ENCODE data around the gene PTPRJ.

Gene PTPRJ

GRCh38 chr11:48064306-48064705 lies 83.9 kb downstream of the PTPRJ start:
- POLR2A ChIA-PET, result no interaction called here

GRCh38 chr11:48066881-48067800 lies 86.8 kb downstream of the PTPRJ start:
- Histone ChIP-seq H3K4me1 (ENCODE audit: control extremely low read depth in 1 of 4, control insufficient read depth in 4 of 4, insufficient read depth in 4 of 4, low read length in 3 of 4) (peaks cover 0 to 13% (median 8%) of the 10 kb centered on the region in 4 experiments), H3K36me3 (ENCODE audit: control insufficient read depth in 4 of 4, insufficient read depth in 4 of 4, low read length in 3 of 4) (no peaks in the 10 kb centered on the region), H3K27me3 (replicated peaks in 2 of 5; ENCODE audit: control insufficient read depth in 4 of 5, insufficient read depth in 5 of 5, low read length in 4 of 5) (no peaks in the 10 kb centered on the region), H3K4me3 (ENCODE audit: control insufficient read depth in 1 of 7, extremely low read depth in 1 of 7, insufficient read depth in 4 of 7, low read depth in 2 of 7, low read length in 6 of 7) (peak overlapping the region; percentile 20 to 76 (median 53)), H3K27ac (ENCODE audit: insufficient read depth in 1 of 2, low read depth in 1 of 2, low read length in 2 of 2, poor library complexity in 1 of 2, severe bottlenecking in 2 of 2) (no peak overlapping the region), H3K9me3 (ENCODE audit: control extremely low read depth in 1 of 5, control insufficient read depth in 4 of 5, insufficient read depth in 2 of 5, low read depth in 1 of 5, low read length in 4 of 5) (peaks cover 0 to 3% (median 0%) of the 10 kb centered on the region in 5 experiments)
- peak in 2 of 3 donors; percentile 53 to 65 for DNase-seq
- WGBS (ENCODE audit: insufficient coverage), result 19% methylated on average over 6 of the region's 10 CpGs
- CTCF ChIA-PET, result no interaction called here
- POLR2A ChIA-PET, result no interaction called here

More at GRCh38 chr11:48064306-48064705, 83.9 kb downstream of the PTPRJ start:
- WGBS (ENCODE audit: insufficient coverage), result 97% methylated on average over 8 of the region's 8 CpGs
- CTCF ChIA-PET, result interaction anchor here (0.6 to 1.4 kb wide), 6 partner anchors 10 to 132 kb away, joined by 3 to 4 read pairs (median 3); no protein-coding TSS in a partner anchor
- DNase-seq, result no peak
- H3K27me3 ChIP-seq (replicated peaks in 2 of 5; ENCODE audit: control insufficient read depth in 4 of 5, insufficient read depth in 5 of 5, low read length in 4 of 5), result no peaks in the 10 kb centered on the region
- peaks cover 0 to 28% (median 12%) of the 10 kb centered on the region in 4 experiments for H3K4me1 ChIP-seq (ENCODE audit: control extremely low read depth in 1 of 4, control insufficient read depth in 4 of 4, insufficient read depth in 4 of 4, low read length in 3 of 4)
- no peak overlapping the region for H3K27ac ChIP-seq (ENCODE audit: insufficient read depth in 1 of 2, low read depth in 1 of 2, low read length in 2 of 2, poor library complexity in 1 of 2, severe bottlenecking in 2 of 2)
- H3K9me3 ChIP-seq (ENCODE audit: control extremely low read depth in 1 of 5, control insufficient read depth in 4 of 5, insufficient read depth in 2 of 5, low read depth in 1 of 5, low read length in 4 of 5), result peaks cover 0 to 3% (median 0%) of the 10 kb centered on the region in 5 experiments
- no peak overlapping the region for H3K4me3 ChIP-seq (ENCODE audit: control insufficient read depth in 1 of 7, extremely low read depth in 1 of 7, insufficient read depth in 4 of 7, low read depth in 2 of 7, low read length in 6 of 7)
- no peaks in the 10 kb centered on the region for H3K36me3 ChIP-seq (ENCODE audit: control insufficient read depth in 4 of 4, insufficient read depth in 4 of 4, low read length in 3 of 4)

GRCh38 chr11:48073031-48073861 lies 92.9 kb downstream of the PTPRJ start:
- no peak overlapping the region for H3K4me3 ChIP-seq (ENCODE audit: control insufficient read depth in 1 of 7, extremely low read depth in 1 of 7, insufficient read depth in 4 of 7, low read depth in 2 of 7, low read length in 6 of 7)

DNA sequence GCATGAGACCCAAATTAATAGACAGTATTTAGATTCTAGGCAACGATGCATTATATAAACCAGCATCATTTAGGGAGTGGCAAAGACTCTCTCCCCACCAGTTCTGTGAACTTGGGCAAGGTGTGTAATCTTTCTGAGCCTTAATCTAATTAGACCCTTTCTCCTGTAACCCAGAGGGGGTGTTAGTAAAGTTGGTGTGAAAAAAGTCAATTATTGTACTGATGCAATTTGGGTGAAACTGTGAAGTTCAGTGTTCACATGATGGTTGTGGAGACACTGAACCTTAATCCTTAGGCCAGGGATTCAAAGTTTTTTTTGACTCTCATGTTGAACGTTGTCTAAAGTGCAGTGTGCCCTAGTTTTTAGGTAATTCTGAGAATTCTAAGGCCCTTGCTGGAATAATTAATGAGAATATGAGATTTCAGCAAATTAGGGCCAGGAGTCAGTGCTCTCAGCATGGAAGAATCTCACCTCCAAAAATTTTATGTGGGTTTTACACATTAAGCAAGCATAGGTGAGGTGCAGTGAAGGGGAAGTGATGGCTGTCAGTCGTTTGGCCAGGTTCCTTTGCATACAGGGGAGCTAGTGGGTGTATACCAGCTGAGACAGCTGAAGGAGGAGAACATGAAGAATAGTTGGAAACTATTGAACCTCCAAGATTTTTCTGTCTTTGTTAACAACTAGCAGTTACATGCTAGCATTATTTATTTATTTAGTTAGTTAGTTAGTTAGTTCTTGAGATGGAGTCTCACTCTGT lies 94.2 kb downstream of the PTPRJ start:
- Histone ChIP-seq H3K27me3 (replicated peaks in 2 of 5; ENCODE audit: control insufficient read depth in 4 of 5, insufficient read depth in 5 of 5, low read length in 4 of 5) (no peaks in the 10 kb centered on the region), H3K4me1 (ENCODE audit: control extremely low read depth in 1 of 4, control insufficient read depth in 4 of 4, insufficient read depth in 4 of 4, low read length in 3 of 4) (peaks cover 0 to 6% (median 0%) of the 10 kb centered on the region in 4 experiments), H3K4me3 (ENCODE audit: control insufficient read depth in 1 of 7, extremely low read depth in 1 of 7, insufficient read depth in 4 of 7, low read depth in 2 of 7, low read length in 6 of 7) (no peak overlapping the region), H3K27ac (ENCODE audit: insufficient read depth in 1 of 2, low read depth in 1 of 2, low read length in 2 of 2, poor library complexity in 1 of 2, severe bottlenecking in 2 of 2) (no peak overlapping the region), H3K36me3 (ENCODE audit: control insufficient read depth in 4 of 4, insufficient read depth in 4 of 4, low read length in 3 of 4) (no peaks in the 10 kb centered on the region), H3K9me3 (ENCODE audit: control extremely low read depth in 1 of 5, control insufficient read depth in 4 of 5, insufficient read depth in 2 of 5, low read depth in 1 of 5, low read length in 4 of 5) (no peaks in the 10 kb centered on the region)
- CTCF ChIA-PET, result interaction anchor here (0.9 to 1.1 kb wide), 2 partner anchors 12 to 14 kb away, joined by 3 read pairs; no protein-coding TSS in a partner anchor
- WGBS (ENCODE audit: insufficient coverage), result 93% methylated on average over 2 of the region's 3 CpGs
- POLR2A ChIA-PET, result interaction anchor here (0.6 kb wide), 1 partner anchor 33 kb away, joined by 3 read pairs; no protein-coding TSS in a partner anchor
- DNase-seq, result no peak

More at GRCh38 chr11:48073031-48073861, 92.9 kb downstream of the PTPRJ start:
- no peak for DNase-seq
- H3K27me3 ChIP-seq (replicated peaks in 2 of 5; ENCODE audit: control insufficient read depth in 4 of 5, insufficient read depth in 5 of 5, low read length in 4 of 5), result no peaks in the 10 kb centered on the region
- ChIA-PET POLR2A (no interaction called here), CTCF (no interaction called here)
- no peaks in the 10 kb centered on the region for H3K36me3 ChIP-seq (ENCODE audit: control insufficient read depth in 4 of 4, insufficient read depth in 4 of 4, low read length in 3 of 4)
- WGBS (ENCODE audit: insufficient coverage), result 80% methylated on average over 6 of the region's 8 CpGs
- peaks cover 0 to 3% (median 0%) of the 10 kb centered on the region in 5 experiments for H3K9me3 ChIP-seq (ENCODE audit: control extremely low read depth in 1 of 5, control insufficient read depth in 4 of 5, insufficient read depth in 2 of 5, low read depth in 1 of 5, low read length in 4 of 5)
- no peaks in the 10 kb centered on the region for H3K4me1 ChIP-seq (ENCODE audit: control extremely low read depth in 1 of 4, control insufficient read depth in 4 of 4, insufficient read depth in 4 of 4, low read length in 3 of 4)
- no peak overlapping the region for H3K27ac ChIP-seq (ENCODE audit: insufficient read depth in 1 of 2, low read depth in 1 of 2, low read length in 2 of 2, poor library complexity in 1 of 2, severe bottlenecking in 2 of 2)

- H3K27me3 ChIP-seq (replicated peaks in 2 of 5; ENCODE audit: control insufficient read depth in 4 of 5, insufficient read depth in 5 of 5, low read length in 4 of 5), result no peaks in the 10 kb centered on the region
- 100% methylated on average over 7 of the region's 7 CpGs for WGBS (ENCODE audit: insufficient coverage)
- H3K9me3 ChIP-seq (ENCODE audit: control extremely low read depth in 1 of 5, control insufficient read depth in 4 of 5, insufficient read depth in 2 of 5, low read depth in 1 of 5, low read length in 4 of 5), result no peaks in the 10 kb centered on the region
- no peak for DNase-seq
- POLR2A ChIA-PET, result no interaction called here
- H3K27ac ChIP-seq (ENCODE audit: insufficient read depth in 1 of 2, low read depth in 1 of 2, low read length in 2 of 2, poor library complexity in 1 of 2, severe bottlenecking in 2 of 2), result no peak overlapping the region
- no peaks in the 10 kb centered on the region for H3K36me3 ChIP-seq (ENCODE audit: control insufficient read depth in 4 of 4, insufficient read depth in 4 of 4, low read length in 3 of 4)
- no peak overlapping the region for H3K4me3 ChIP-seq (ENCODE audit: control insufficient read depth in 1 of 7, extremely low read depth in 1 of 7, insufficient read depth in 4 of 7, low read depth in 2 of 7, low read length in 6 of 7)
- peaks cover 0 to 11% (median under 1%) of the 10 kb centered on the region in 4 experiments for H3K4me1 ChIP-seq (ENCODE audit: control extremely low read depth in 1 of 4, control insufficient read depth in 4 of 4, insufficient read depth in 4 of 4, low read length in 3 of 4)
- CTCF ChIA-PET, result interaction anchor here (0.9 to 1.0 kb wide), 3 partner anchors 13 to 141 kb away, joined by 3 to 4 read pairs (median 3); no protein-coding TSS in a partner anchor
These were observed 95.3 kb downstream of the PTPRJ start for GRCh38 chr11:48075637-48076036.

- H3K4me3 ChIP-seq (ENCODE audit: control insufficient read depth in 1 of 7, extremely low read depth in 1 of 7, insufficient read depth in 4 of 7, low read depth in 2 of 7, low read length in 6 of 7), result no peak overlapping the region
- no peaks in the 10 kb centered on the region for H3K36me3 ChIP-seq (ENCODE audit: control insufficient read depth in 4 of 4, insufficient read depth in 4 of 4, low read length in 3 of 4)
- H3K27ac ChIP-seq (ENCODE audit: insufficient read depth in 1 of 2, low read depth in 1 of 2, low read length in 2 of 2, poor library complexity in 1 of 2, severe bottlenecking in 2 of 2), result no peak overlapping the region
- no peaks in the 10 kb centered on the region for H3K27me3 ChIP-seq (replicated peaks in 2 of 5; ENCODE audit: control insufficient read depth in 4 of 5, insufficient read depth in 5 of 5, low read length in 4 of 5)
- POLR2A ChIA-PET, result no interaction called here
- no peak for DNase-seq
- CTCF ChIA-PET, result no interaction called here
- H3K9me3 ChIP-seq (ENCODE audit: control extremely low read depth in 1 of 5, control insufficient read depth in 4 of 5, insufficient read depth in 2 of 5, low read depth in 1 of 5, low read length in 4 of 5), result no peaks in the 10 kb centered on the region
- H3K4me1 ChIP-seq (ENCODE audit: control extremely low read depth in 1 of 4, control insufficient read depth in 4 of 4, insufficient read depth in 4 of 4, low read length in 3 of 4), result peaks cover 0 to 21% (median 9%) of the 10 kb centered on the region in 4 experiments
- WGBS (ENCODE audit: insufficient coverage), result 100% methylated on average over 5 of the region's 6 CpGs
These were observed 96.9 kb downstream of the PTPRJ start for GRCh38 chr11:48077251-48077650.

Data from common myeloid progenitor, CD34-positive (primary cell).